GM21381 (cell line): ENCODE measurements around the gene MTCL1.

ENCODE experiments used
- ATAC-seq: cut with Tn5 transposase; IDR thresholded peaks from one replicate; pipeline ENCODE4 v1.9.1; 2021; ENCODE audit warnings: mild to moderate bottlenecking, moderate library complexity; ENCODE audit not compliant: unreplicated experiment

Gene MTCL1

GRCh38 chr18:8806100-8806797, 100.9 kb downstream of the MTCL1 start:
- ATAC-seq: no peak

- ATAC-seq: no peak
These were observed 101.6 kb downstream of the MTCL1 start for GRCh38 chr18:8806798-8807487.

- no peak for ATAC-seq
These were observed 102.1 kb downstream of the MTCL1 start for GRCh38 chr18:8807488-8807805.

GRCh38 chr18:8808001-8808400, 102.6 kb downstream of the MTCL1 start:
- no peak for ATAC-seq

DNA sequence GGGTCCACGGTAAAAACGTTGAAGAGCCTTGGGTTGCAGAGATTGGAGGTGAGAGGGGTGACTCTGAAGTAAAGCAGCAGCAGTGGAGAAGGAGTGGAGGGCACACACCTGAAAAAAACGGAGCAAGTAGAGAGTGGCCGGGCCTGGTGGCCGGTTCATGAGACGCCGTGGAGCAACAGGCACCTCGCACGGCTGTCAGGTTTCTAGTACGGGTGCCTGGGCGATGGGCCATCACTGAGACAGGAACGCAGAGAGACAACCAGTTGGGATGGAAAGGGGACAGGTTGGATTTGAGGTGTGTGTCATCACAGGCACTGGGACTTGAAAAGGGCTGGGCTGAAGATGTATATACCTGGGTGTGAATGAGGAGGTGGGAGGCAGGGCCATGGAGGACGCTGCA, 104.2 kb downstream of the MTCL1 start:
- no peak for ATAC-seq

DNA sequence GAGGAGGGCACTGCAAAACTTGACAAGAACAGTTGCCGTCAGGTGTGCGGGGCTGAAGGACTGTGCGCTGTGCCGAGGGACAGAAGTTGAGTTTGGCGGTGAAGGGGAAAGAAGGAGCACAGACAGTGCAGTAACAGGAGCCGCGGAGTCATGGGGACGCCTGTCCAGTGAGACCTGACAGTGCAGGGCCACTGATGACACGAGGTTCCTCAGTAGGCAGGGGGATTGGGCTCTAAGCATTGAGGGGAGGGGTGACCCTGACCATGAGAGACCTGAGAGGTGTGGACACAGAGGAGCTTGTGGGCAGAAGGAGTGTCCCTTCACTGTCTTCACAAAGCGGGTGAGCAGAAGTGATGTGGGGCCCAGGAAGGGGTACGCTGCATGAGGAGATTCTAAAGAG, 104.8 kb downstream of the MTCL1 start:
- no peak for ATAC-seq

- no peak for ATAC-seq
These were observed 105.8 kb downstream of the MTCL1 start for GRCh38 chr18:8811115-8811514.

DNA sequence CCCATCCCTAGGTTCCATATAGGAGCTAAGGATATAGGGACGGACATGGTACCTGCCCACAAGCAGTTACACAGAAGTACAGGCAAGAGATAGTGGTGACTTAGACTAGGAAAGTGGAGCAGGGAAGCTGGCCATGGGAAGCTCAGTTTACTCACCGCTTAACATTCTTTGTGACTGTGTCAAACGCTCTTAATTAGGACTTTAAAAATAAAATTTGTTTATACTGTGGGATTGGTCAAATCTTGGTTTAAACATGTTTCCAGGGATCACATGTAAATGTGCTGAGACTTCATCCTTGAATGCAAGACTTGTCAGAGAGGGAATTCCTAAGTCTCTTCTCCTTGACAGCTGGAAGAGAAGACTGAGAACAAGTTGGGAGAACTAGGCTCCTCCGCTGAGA, 107.3 kb downstream of the MTCL1 start:
- no peak for ATAC-seq

GRCh38 chr18:8813611-8814010, 108.3 kb downstream of the MTCL1 start:
- ATAC-seq: no peak

DNA sequence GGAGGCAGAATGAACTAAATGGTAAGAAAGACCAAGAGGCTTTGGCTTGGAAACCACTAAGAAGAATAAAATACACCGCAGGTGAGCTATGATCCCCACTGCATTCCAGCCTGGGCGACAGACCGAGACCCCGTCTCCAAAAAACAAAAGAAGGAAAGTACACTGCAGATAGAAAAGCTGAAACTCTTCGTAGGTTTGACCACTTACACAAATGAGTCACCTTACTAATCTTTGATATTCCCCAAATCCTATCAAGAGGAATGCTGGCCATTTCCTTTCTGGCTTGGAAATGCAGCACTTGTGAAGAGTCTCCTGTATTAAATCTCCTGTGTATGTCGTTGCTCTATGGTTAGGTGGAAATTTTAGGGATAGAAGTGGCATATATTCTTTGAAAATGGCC, 108.8 kb downstream of the MTCL1 start:
- no peak for ATAC-seq

DNA sequence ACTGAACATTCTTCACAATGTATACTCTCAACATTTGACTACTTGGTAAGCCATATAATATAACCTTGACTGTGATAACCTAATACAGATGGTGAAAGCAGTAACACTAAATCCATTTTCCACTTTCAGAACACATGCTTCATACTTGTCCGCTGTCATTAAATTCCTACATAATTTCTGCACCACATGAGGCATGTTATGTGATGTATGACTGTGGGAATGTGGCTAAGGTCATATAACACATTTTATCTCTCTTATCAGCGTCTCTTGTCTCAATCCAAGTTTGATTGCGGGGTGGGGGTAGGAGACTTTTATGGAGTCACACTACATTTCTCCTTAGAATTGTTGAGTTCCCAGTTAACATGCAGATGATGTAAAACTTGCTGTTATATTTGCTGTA, 110.9 kb downstream of the MTCL1 start:
- ATAC-seq: no peak

DNA sequence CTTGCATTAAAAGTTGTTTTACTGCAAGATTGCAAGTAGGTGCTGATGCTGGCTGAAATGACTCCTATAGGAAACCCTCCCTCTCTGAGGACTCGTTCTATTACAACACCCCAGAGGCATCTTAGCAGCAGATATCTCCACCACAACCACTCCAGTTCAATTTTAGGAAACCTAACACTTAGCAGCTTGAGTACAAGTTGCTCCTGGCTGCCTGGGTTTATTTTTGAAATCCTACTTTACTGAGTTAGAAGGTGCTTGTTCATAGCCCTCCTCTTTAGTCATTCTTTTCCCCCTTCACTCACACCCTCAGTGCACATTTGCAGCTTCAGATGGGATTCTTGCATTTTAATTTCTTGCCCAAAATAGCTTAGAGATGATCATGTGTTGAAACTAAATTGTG, 111.5 kb downstream of the MTCL1 start:
- ATAC-seq: no peak

- ATAC-seq: no peak
These were observed 113.6 kb downstream of the MTCL1 start for GRCh38 chr18:8818982-8819381.

- no peak for ATAC-seq
These were observed 115.2 kb downstream of the MTCL1 start for GRCh38 chr18:8820396-8821082.

DNA sequence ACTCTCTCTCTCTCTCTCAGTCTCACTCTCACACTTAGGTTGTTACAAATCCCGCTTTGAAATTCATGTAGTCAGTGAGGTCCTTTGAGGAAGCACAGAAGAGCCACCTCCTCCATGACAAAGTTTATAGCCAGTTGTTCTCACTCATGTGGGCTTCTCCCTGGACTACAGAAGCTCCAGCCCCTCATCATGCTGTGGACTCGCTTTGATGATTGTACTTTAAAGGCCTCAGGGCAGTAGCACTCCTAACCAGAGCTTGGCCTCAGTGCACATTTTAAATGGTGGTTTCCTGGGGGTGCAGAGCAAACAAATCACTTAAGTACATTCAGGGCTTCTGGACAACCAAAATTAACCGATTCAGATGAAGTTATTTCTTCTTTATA, 115.7 kb downstream of the MTCL1 start:
- ATAC-seq: no peak

GRCh38 chr18:8821531-8821930, 116.2 kb downstream of the MTCL1 start:
- ATAC-seq: no peak

- ATAC-seq: no peak
These were observed 117.3 kb downstream of the MTCL1 start for GRCh38 chr18:8822643-8823042.

DNA sequence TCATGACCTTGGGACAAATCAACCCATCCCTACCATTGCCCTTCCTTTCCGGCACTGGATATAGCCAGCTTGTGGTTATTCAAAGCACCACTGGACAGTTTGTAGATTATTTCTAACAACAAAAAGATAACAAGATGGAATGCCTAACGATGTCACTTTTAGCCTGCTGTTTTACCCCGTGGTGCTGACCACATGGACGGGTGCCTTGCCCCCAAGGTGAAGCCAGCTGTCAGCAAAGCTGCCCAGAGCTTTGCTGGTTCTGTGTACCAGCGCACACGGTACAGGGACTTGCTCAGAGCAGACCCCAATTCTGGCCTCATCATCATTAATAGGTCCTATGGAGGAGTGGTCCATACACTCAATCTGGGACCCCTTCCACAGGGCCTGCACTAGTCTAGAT, 118.2 kb downstream of the MTCL1 start:
- no peak for ATAC-seq

DNA sequence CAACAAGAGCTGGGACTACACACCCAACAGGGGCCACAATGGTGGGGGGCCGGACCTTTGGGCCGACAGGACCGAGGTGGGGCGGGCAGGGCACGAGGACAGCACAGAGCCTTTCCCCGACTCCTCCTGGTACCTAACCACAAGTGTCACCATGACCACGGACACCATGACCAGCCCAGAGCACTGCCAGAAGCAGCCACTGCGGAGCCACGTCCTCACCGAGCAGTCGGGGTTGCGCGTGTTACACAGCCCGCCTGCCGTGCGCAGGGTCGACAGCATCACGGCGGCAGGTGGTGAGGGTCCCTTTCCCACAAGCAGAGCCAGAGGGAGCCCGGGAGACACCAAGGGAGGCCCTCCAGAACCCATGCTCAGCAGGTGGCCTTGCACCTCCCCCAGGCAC, 119.5 kb downstream of the MTCL1 start:
- ATAC-seq: no peak

- ATAC-seq: no peak
These were observed 119.9 kb downstream of the MTCL1 start for GRCh38 chr18:8825273-8825672.

DNA sequence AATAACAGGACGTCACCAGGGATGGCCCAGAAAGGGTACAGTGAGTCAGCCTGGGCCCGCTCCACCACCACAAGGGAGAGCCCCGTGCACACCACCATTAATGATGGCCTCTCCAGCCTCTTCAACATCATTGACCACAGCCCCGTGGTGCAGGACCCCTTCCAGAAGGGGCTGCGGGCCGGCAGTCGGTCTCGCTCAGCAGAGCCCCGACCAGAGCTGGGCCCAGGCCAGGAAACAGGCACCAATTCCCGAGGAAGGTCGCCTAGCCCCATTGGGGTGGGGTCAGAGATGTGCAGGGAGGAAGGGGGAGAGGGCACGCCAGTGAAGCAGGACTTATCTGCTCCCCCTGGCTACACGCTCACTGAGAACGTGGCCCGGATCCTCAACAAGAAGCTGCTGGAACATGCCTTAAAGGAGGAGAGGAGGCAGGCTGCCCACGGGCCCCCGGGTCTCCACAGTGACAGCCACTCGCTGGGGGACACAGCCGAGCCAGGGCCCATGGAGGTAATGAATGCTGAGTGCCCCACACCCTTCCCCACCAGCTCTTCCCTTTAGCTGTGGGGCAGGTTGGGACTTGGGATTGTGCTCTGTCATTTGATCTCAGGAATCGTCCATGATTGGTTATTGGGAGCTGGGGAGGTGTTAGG, 120.5 kb downstream of the MTCL1 start:
- ATAC-seq: no peak

DNA sequence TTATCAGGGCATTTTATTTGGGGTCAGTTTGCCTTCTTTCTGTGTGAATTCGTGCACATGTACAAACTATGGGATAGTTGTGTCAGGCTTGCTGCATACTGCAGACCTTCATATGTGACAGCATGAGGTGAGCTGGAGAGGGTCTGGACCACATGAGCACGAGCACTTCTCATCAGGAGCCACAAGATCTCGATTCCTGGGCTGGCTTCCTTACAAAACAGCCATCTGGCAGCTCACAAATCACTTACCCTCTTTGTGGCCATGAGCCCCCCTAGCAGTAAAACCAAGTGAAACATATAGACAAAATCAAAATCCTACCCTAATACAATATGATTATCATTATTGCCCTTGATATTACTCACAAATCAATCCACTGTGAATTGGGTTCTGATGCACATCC, 121.2 kb downstream of the MTCL1 start:
- no peak for ATAC-seq
